ENCODE measurements around the gene CHMP2A.

Gene CHMP2A

DNA sequence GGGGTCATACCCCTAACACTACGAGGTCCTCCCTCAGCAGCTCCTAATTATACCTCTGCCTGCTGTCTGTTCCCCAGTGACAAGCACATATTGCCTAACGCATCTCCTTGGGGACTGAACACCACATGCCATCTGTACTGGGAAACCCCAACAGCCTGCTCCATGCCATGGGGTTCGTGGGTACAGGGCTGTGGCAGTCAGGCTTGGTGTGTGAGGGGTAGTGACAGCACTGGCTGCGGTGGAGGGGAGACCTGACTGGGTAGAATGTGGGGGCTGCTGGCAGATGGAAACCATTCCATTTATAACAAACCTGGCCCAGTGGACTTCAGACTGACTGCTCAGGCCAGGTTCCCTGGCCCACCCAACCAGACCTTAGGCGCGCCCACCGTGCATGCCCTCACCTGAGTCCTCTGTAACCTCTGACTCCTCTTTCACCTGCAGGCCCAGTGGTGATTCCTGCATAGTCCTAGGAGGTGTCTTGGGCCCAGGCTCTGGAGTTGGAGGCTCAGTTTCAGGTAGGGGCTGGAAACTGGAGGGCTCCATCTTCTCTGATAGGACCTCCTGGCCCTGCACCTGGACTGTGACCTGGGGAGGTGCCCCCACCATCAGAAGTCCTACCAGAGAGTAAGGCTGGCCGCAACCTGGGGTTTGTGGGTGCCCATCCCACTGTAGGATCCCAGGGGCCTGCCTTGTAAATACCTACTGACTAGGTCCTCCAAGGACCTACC lies 15.2 kb upstream of the CHMP2A start:
- DNase-seq: no peak

DNA sequence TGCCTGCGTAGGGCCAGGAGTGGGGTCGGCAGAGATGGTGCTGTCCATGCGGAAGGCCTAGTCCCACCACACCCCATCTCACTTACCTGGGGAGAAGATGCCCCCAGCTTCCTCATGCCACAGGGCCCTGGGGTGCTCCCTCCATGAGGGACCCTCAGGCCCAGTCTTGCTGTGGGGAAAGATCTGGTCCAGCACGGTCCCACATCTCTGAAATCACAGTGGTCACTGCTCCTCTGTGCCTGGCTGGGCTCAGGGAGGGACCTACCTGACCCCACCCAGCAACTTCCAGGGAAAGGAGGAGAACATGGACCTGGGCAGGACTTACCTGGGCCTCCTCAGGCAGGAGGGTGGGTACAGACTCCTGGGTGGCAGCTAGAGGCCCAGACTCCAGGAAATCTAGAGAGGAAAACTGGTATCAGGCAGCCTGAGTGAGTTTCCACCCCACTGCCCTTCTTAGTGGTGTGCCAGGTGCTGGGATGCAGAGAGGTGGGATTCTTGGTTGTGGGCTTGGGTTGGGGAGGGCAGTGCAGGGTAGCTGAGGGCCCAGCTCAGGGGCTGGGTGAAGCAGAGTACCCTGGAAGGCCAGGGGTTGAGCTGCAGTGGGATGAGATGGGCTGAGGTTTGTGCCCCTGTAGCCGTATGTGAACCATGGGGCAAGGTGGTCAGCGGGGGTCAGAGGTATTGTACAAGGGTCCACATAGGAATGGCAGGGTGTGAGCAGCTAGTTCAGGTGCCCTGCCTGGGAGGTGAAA lies 14.5 kb upstream of the CHMP2A start:
- no peak for DNase-seq

- DNase-seq: no peak
These were observed 13.7 kb upstream of the CHMP2A start for GRCh38 chr19:58568453-58569130.

DNA sequence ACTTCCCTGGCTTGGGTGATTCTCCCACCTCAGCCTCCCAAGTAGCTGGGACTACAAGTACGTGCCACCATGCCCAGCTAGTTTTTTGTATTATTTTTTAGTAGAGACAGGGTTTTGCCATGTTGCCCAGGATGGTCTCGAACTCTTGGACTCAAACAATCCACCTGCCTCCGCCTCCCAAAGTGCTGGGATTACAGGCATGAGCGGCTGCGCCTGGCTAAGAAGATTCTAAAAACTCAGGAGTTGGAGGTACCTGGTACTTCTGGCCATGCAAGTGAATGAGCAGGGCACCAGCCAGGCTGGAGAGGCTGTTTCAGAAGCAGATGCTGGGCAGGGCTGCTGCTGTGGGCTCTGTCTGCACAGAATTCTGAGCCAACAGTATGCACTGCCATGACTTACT lies 12.1 kb upstream of the CHMP2A start:
- no peak for DNase-seq

- no peak for DNase-seq
These were observed 8.9 kb upstream of the CHMP2A start for GRCh38 chr19:58563823-58564222.

DNA sequence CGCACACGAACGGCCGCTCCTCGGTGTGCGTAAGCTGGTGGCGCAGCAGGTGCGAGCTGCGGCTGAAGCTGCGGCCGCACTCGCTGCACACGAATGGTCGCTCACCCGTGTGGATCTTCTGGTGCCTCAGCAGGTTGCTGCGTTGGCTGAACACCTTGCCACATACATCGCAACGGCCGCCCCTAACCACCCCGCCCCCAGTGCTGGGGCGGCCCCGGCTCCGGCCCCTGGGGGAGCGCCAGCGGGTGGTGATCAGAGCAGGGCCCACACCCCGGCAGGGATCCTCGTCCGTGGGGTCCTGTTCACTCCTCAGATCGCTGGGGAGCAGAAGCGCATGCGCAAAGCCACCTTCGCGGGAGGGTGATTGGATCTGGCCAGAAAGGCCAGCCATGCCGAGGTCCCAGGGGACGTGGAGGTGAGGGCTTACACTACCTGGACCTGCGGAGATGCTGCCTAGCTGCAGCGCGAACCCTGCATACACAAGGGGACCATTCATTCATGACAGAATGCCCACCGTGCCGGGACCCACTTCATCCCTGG lies 8.2 kb upstream of the CHMP2A start:
- peak; percentile 56 for DNase-seq

DNA sequence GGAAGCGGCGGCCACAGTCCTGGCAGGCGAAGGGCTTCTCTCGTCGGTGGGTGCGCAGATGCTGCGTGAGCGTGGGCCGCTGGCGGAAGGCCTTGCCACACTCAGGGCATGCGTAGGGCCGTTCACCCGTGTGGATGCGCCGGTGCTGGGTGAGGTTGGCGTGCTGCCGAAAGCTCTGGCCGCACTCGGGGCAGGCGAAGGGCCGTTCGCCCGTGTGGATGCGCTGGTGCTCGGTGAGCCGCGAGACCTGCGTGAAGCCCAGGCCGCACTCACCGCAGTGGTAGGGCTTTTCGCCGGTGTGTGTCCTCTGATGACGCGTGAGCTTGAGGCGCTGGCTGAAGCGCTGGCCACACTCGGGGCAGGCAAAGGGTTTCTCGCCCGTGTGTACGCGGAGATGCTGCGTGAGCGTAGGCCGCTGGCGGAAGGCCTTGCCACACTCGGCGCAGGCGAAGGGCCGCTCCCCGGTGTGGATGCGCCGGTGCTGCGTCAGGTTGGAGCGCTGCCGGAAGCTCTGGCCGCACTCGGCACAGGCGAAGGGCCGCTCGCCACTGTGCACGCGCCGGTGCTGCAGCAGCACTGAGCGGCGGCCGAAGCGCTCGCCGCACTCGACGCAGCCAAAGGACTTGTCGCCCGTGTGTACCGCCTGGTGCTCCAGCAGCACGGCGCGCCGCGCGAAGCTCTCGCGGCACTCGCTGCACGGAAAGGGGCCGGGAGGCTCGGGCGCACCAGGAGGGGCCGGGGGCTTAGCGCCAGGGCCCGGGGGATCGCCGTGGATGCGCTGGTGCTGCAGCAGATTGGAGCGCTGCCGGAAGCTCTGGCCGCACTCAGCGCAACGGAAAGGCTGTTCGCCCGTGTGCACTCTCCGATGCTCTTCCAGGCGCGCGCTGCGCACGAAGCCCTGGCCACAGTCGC lies 7.5 kb upstream of the CHMP2A start:
- peak; percentile 57 for DNase-seq

- no peak for DNase-seq
These were observed 6.6 kb upstream of the CHMP2A start for GRCh38 chr19:58561373-58562121.

GRCh38 chr19:58560921-58561320 lies 6.0 kb upstream of the CHMP2A start:
- DNase-seq: no peak

DNA sequence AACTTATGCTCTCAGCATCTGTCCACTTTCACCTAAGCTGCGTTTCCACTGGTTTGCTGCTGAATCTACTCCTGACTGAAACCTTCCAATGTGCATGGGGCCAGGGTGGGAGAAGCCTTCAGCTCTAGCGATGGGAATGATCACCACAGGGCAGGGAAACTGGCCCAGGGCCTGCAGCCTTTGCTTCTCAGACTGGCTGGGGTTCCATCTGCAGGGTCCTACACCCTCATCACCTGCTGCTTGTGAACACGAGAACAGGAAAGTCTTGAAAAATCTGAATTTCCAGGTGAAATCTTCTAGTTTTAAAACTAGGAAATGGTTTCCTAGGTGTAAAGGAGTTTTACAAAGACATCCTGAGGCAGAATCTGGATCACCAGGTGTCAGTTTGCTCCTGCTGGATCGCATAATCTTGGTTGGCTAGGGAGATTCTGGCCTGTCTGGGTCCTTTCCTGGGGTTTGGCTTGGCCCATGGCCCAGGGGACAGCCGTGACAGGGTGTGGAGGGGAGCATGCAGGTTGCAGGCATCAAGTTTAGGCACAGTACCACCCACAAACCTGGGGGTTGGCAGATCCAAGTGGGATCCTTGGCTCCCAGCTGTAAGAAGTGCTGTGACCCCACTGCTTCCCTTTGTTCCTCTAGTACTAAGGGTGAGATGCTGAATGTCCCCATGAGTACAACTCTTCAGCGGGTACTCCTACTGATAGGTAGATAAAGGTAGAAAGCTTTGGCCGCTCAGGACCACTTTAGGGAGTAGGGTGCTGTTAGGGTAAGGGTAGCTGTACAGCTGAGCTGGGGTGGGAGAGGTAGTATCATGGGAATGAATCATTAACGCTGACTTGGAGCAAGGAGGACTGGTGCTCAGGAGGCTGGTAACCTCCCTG lies 5.3 kb upstream of the CHMP2A start:
- DNase-seq: no peak

DNA sequence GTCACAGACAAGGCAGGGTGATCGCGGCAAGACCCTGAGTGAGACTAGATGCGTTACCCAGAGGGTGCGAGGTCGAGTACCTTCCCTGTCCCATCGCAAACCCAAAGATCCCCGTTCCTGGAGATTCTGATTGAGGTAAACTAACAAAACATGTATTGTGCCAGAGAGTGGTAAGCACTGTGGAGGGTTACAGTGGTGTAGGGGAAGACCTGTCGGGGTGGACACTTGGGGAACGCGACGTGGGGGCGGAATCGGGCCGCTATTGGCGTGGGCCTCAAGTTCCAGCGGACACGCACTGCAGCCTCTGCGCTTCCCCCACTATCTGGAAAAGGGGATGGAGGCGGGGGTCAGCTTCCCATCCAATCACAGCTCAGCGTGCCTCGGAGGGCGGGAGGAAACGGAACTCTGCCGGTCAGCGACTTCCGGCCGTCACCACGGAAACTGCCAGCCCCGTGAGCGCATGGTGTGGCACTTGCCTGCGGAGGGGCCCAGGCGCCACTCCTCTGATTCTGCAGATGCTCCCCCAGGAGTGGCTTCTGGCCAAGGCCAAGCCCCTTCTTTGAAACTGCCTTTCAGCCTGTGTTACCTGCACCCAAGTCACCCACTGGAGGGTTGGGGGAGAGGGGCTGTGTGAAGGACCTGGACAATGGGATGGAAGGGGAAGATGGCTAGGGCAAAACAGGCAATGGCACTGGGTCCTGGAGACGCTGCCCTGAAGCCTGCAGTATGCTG lies 4.5 kb upstream of the CHMP2A start:
- DNase-seq: peak; percentile 58

- DNase-seq: peak; percentile 99
These were observed 3.8 kb upstream of the CHMP2A start for GRCh38 chr19:58558623-58559274.

DNA sequence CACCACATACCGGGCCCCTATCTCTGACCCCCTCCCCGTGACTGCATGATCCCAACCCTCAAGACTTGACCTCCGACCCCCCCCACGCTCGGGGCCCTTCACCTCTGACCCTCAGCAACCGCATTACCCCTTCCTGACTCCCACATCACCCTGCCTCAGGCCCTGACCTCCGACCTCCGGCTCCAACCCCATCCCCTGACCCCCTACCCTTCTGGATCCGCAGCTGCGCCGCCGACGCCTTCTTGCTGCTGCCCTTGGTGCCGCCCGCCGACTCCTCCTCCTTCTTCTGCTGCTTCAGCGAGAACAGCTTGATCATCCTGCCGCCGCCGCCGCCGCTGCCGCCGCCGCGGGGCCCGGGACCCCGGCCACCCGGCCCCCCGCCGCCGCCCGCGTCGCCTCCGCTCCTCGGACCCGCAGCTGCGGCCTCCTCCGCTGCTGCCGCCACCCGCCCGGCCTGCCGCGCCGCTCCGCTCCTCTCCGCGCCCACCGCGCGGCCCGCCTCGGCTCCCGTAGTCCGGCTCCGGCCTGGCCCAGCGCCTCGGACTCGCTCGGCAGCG lies 3.2 kb upstream of the CHMP2A start, which contains the start of gene UBE2M:
UBE2M (minus strand) TSS at position 546 of the 557 bp plus-strand sequence; CDS start at position 316, 230 bp downstream.
- DNase-seq: peak; percentile 63

GRCh38 chr19:58557221-58558065 lies 2.5 kb upstream of the CHMP2A start:
- no peak for DNase-seq

- DNase-seq: no peak
These were observed 1.8 kb upstream of the CHMP2A start for GRCh38 chr19:58556622-58557220.

DNA sequence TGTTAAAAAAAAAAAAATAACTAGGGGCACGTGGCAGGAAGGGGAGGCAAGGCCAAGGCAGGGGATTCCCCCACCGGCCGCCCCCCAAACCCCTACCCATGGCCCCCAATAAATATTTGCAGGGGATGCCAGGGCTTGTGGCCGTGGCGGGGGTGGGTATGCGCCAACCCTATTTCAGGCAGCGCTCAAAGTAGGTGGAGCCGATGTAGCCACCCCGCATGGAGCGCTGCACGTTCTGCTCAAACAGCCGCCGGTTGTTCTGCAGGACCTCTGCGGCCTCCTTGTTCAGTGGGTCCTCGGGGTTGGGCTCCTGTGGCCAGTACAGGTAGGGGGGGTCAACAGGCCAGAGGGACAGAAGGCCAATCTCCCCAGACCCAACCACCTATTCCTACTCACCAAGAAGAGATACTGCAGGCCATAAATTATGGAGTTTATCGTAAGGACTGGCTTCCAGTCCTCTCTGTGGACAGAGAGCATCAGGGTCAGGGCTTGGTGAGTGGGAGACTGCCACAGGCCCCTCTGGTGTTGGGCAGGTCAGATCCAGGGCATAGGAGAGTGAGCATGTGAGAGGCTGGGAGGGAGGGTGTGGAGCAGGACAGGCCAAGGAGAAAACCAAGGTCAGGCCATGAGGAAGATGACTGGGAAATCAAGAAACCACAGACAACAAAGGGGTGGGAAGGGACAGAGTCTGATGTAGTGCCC lies 1.2 kb upstream of the CHMP2A start:
- DNase-seq: no peak

DNA sequence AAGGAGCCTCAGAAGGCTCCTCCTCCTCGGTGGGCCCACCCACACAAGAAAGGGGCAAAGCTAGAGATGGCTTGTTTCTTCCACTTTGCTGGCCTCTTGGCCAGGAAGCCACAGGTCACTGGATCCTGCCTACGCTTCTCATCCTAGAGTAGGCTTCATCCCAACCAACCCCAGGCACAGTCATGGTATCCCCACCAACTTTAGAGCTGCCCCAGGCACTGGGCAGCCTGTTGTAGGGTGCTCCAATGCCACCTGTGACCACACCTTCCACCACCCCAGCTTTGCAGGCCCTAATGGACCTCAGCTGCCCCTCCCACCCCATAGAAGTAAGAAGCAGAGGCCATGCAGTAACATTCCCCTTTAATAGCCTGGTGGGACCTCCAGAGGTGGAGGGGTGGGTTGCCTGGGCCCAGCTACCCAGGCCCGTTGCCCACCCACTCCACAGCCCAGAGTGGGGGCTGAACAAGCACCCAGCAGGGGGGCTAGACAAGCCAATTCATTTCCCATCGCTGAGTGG lies 522 bp upstream of the CHMP2A start:
- no peak for DNase-seq
